ENCODE data around the gene OR2M2.

Gene OR2M2

GRCh38 chr1:248174521-248174920 is at the start of gene OR2M2:
OR2M2 (plus strand) TSS chr1:248174821; CDS start chr1:248179986, 5,165 bp downstream.
- no peak for DNase-seq (ENCODE audit: low spot score)

DNA sequence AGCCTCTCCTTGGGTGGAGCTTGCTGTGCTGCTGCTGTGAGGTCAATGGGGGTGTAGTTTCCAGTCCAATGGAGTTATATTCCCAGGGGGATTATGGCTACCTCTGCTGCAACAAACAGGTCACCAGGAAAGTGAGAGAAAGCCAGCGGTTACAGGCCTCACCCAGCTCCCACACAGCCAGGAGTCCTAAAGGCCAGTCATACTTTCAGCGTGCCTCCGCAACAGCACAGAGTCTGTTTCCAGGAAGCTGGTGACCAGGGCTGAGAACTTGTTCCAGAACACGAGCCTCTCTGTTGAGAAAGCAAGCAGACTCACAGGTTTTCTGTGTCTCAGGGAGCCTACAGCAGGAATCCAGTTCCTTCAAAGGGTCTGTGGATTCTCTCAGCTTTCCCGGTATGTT is 47.0 kb upstream of the OR2M2 start:
- DNase-seq (ENCODE audit: low spot score): no peak

- DNase-seq (ENCODE audit: low spot score): no peak
Observed at GRCh38 chr1:248136811-248137210, 37.8 kb upstream of the OR2M2 start.

DNA sequence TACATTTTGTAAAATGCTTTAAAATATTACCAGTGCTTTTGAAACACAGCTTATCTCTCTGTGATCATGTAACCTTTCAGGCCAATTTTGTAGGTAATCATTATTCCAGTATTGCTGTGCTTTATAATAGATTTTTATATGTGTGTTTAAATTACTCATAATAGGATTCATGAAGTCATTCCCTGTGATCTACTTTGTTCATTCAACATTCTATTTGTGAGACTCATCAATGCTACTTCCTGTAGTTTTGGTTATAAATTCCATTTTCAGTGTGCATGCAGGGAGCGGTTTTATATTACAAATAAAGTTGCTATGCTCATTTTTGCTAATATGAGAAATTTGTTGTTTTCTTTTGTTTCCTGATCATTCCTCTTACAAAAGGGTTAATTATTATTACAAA is 33.8 kb upstream of the OR2M2 start:
- DNase-seq (ENCODE audit: low spot score): no peak

DNA sequence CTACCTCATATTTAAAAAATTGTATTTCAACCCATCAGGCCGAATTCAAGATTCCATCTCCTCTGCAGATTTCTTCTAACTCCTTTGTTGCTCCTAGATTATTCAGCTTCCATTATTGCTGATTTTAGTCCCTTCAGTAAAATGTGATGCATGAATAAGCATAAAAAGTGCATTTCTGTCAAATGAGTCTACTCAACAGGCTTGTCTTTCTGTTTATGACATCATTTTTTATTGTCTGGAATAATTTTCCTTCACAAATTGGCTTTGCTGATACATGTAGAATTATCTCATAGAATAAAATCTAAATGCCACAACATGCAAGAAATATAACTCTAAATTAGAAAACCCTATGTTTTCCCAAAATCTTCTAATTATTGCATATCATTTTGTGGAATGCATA is 31.3 kb upstream of the OR2M2 start:
- no peak for DNase-seq (ENCODE audit: low spot score)

- no peak for DNase-seq (ENCODE audit: low spot score)
Observed at GRCh38 chr1:248144513-248145198, 30.0 kb upstream of the OR2M2 start, which contains the start of gene OR2M5. OR2M5 (plus strand) TSS chr1:248145148; CDS start chr1:248145148, 0 bp downstream.

DNA sequence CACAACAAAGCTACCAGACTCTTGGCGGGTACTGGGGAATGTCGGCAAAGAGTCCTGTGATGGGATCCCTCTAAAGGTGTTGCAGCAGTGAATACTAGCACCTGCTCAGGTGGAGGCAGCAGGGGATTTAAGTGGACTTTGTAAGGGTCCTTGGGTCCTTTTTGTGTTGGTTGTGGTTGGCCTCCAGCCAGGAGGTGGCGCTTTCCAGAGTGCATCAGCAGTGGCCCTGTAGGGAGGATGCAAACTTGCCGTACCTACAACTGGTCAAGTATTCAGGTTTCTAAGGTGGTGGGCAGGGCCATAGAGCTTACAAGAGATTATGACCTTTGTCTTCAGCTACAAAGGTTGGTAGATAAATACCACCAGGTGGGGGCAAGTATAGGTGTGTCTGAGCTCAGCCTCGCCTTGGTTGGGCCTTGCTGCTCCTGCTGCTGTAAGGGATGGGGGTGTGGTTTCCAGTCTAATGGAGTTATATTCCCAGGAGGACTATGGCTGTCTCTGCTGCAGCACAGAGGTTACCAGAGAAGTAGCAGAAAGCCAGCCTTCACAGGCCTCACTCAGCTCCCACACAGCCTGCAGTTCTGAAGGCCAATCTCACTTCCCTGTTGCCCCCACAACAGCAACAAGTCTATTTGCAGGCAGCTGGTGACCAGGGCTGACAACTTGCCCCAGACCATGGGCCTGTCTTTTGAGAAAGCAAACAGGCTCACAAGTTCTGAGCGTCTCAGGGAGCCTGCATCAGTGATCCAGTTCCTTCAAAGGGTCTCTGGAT is 22.4 kb upstream of the OR2M2 start:
- no peak for DNase-seq (ENCODE audit: low spot score)

GRCh38 chr1:248155927-248156326 is 18.7 kb upstream of the OR2M2 start:
- no peak for DNase-seq (ENCODE audit: low spot score)

GRCh38 chr1:248158758-248159157 is 15.9 kb upstream of the OR2M2 start:
- DNase-seq (ENCODE audit: low spot score): no peak

- no peak for DNase-seq (ENCODE audit: low spot score)
Observed at GRCh38 chr1:248164031-248164430, 10.6 kb upstream of the OR2M2 start.

DNA sequence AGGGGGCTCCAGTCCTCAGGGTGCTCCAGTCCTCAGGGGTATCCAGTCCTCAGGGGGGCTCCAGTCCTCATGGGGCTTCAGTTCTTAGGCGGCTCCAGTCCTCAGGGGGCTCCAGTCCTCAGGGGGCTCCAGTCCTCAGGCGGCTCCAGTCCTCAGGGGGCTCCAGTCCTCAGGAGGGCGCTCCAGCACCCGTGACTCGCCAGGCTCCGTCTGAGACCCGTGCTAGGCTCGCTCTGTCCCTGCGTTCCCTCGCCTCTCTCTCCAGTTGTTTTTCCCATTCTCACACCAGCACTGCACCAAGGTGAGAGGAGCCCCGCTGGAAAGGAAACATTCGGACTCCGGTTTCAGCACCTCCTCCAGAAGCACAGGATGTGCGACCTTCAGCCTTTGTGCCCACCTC is 9.4 kb upstream of the OR2M2 start:
- no peak for DNase-seq (ENCODE audit: low spot score)

- no peak for DNase-seq (ENCODE audit: low spot score)
Observed at GRCh38 chr1:248183996-248184395, 9.4 kb downstream of the OR2M2 start.

DNA sequence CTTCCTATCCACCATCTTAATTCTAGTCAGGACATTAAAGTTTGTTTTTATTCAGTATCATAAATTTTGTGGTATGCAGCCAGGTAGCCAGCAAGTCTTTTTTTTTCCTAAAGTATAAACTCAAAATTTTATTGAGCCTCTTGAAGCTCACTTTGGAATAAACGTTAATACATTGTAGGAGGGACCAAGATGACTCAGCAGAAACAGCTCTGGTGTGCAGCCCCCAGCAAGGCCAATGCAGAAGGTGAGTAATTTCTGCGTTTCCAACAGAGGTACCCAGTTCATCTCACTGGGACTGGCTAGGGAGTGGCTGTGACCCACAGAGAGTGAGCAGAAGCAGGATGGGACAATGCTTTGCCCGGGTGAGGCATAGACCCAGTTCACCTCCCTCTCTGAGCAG is 12.7 kb downstream of the OR2M2 start:
- no peak for DNase-seq (ENCODE audit: low spot score)

- DNase-seq (ENCODE audit: low spot score): no peak
Observed at GRCh38 chr1:248189026-248189425, 14.4 kb downstream of the OR2M2 start.

- no peak for DNase-seq (ENCODE audit: low spot score)
Observed at GRCh38 chr1:248194117-248194516, 19.5 kb downstream of the OR2M2 start.

DNA sequence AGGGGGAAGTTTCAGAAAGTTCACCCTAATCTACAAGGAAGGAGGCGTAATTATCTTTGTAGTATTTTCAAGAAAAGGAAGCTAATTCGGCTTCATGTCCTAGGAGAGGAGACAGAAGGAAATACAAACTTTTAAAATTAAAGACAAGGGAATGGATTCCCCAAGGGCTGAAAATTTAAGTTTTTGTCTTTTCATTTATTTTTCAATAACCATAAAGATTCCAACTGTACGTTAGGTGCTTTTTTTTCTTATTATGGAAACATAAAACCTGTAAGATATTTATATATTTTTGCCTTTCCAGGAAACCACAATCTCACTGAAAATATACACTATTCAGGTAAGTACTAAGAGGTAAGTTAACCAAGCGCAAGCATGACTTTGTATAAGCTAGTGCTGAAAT is 22.3 kb downstream of the OR2M2 start, which contains the start of gene OR2M3:
TSS of gene OR2M3 (plus strand) at position 301 of the 400 bp plus-strand sequence. CDS start 5,803 bp downstream, outside the sequence.
- DNase-seq (ENCODE audit: low spot score): no peak

- DNase-seq (ENCODE audit: low spot score): no peak
Observed at GRCh38 chr1:248215880-248216279, 41.3 kb downstream of the OR2M2 start.

DNA sequence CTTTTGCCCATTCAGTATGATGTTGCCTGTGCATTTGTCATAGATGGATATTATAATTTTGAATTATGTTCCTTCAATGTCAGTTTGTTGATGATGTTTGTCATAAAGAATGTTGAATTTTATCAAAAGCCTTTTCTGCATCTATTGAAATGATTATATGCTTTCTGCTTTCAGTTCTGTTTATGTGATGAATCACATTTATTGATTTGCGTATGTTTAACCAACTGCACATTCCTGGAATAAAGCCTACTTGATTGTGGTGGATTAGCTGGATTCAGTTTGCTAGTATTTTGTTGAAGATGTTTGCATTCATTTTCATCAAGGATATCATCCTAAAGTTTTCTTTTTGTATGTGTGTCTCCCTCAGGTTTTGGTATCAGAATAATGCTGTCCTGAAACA is 50.9 kb downstream of the OR2M2 start:
- no peak for DNase-seq (ENCODE audit: low spot score)

DNA sequence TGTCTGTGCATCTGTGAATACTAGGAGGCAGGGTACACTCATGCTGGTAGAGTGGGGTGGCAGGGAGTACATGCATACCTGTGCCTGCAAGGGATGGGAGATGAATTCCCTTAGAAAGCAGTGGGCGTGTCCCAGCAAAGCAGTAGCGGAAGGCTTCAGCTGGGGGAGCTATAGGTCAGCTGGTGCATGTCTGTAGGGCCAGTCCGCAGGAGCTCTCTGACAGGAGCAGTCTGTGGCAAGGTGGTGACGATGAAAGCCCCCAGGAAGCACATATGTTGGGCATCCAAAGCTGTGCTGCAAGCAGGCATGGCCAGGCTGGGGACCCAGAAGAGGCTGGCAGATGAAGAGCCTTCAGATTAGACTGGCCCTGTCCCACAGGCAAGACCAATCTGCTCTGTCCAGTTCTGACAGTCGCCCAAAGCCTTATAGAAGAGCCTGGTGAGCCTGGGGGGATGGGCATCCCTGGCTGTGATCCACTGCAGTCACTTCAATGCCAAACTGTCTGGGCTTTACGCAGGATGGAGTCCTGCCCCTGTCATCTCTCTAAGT is 54.8 kb downstream of the OR2M2 start:
- DNase-seq (ENCODE audit: low spot score): no peak
